ENCODE data around the gene DMWD.

- TF ChIP-seq CTCF (IDR thresholded peaks at IDR 0.05) (no peak), POLR2A (IDR thresholded peaks at IDR 0.05) (no peak)
Observed at GRCh38 chr19:45780146-45780447, 12.5 kb downstream of the DMWD start.
